Pancreas (tissue), 10 donors: ENCODE data around the gene TFEB. TPM values are rescaled to one million over a fixed set of nuclear protein-coding genes. Genes with fewer than 3 reads are reported as not detected.

Experiments
- ATAC-seq, 4 donors: fragments of 200-7000 bp; cut with Tn5 transposase; one replicate each; pipeline versions ENCODE4 v1.8.0 to v1.9.1; 2020; ENCODE audit warnings: mild to moderate bottlenecking in 4 of 4, moderate library complexity in 4 of 4
- DNase-seq, 6 donors: peaks; one replicate each; pipeline ENCODE4 v3.0.0-alpha.2; 2020
- FAIRE-seq: peaks from 2 replicates; lab custom pipeline; 2012; peaks lifted over from hg19 to GRCh38; lab: Jason Lieb, UNC
- H3K27ac ChIP-seq, 4 donors: fragments of 200-600 bp; sonication (generic); 1 replicate in 3 of 4; 2 replicates in 1 of 4; pipeline versions ENCODE4 v1.5.0 to v1.8.0; 2020
- H3K27me3 ChIP-seq, 4 donors: fragments of 200-600 bp; one replicate each; pipeline ENCODE4 v1.8.0; 2021
- H3K36me3 ChIP-seq, 3 donors: fragments of 200-600 bp; sonication (generic) in 1 of 3; one replicate each; pipeline versions ENCODE4 v1.5.0 to v1.8.0; 2020 to 2021
- H3K4me1 ChIP-seq, 3 donors: fragments of 200-600 bp; one replicate each; pipeline ENCODE4 v1.8.0; 2021
- H3K4me3 ChIP-seq, 4 donors: fragments of 200-600 bp; sonication (generic) in 2 of 4; one replicate each; pipeline versions ENCODE4 v1.5.0 to v1.8.0; 2020 to 2021
- H3K9me3 ChIP-seq, 4 donors: fragments of 200-600 bp; one replicate each; pipeline ENCODE4 v1.8.0; 2021
- CTCF ChIP-seq, 4 donors: fragments of 200-600 bp; sonication (generic) in 3 of 4; IDR thresholded peaks; one replicate each; pipeline versions ENCODE4 v1.5.0 to v1.8.0; 2021; ENCODE audit warnings: antibody characterized with exemption in 4 of 4
- WGBS, 2 donors: extraction: QIAGEN DNeasy Blood & Tissue Kit; methylation state at CpG; one replicate each; pipeline ENCODE4 v1.1.7; 2013; 5-methylcytosine and 5-hydroxymethylcytosine counted together
- intact Hi-C, 3 donors: fragments of 100-400 bp; cut with DNase I; formaldehyde crosslinking; loops; one replicate each; pipeline versions ENCODE4 v1.11.1 to v1.14.2; 2022
- polyA plus RNA-seq, 2 donors: library from polyadenylated mRNA; stranded (reverse); fragments of 200-250 nt; gene quantifications; one replicate each; pipeline ENCODE4 v1.2.3, GENCODE V29; 2013
- total RNA-seq, 6 donors: library from RNA; stranded (reverse); fragmentation: NEBNext Ultra II Directional in 4 of 6; extraction: Animal tissue kit (Norgen Biotek cat#: 25700) in 4 of 6; gene quantifications; one replicate each; pipeline versions ENCODE4 v1.2.1 to v1.2.4, GENCODE V29; 2021 to 2023
- donor health status: healthy with polysubstance abuse.
- donor health status: DM: no; HTN: no; CAD: no; lungs with moderate emphysema.
- donor health status: DM: no; HTN: no; CAD: no.
- donor health status: control.
- donor health status: control.
- donor health status: Bipolar disorder and iron deficiency.
- donor health status: DM: yes; HTN: yes; CAD: no.
- donor health status: DM: no; HTN: no; CAD: no.
- donor health status: DM: no; HTN: no; CAD: no.
- donor health status: DM: yes; HTN: yes; CAD: no.

Gene TFEB
- total and polyA plus RNA-seq, 8 donors = 6.5 to 49.4 (median 11.6) TPM

- ATAC-seq = no peak
- intact Hi-C loops = no loop called here
- no peak overlapping the region for H3K27ac ChIP-seq
- H3K4me3 ChIP-seq = no peak overlapping the region
- DNase-seq = no peak
- no peak for FAIRE-seq
- 91 to 96% methylated on average over 9 of the region's 9 CpGs for WGBS, 2 donors
- H3K27me3 ChIP-seq = peaks cover 0 to 14% (median 0%) of the 10 kb centered on the region in 4 donors
- no peaks in the 10 kb centered on the region for H3K36me3 ChIP-seq
- no peak for TF ChIP-seq CTCF (IDR thresholded peaks at IDR 0.05)
- no peaks in the 10 kb centered on the region for H3K9me3 ChIP-seq
- H3K4me1 ChIP-seq = peaks cover 3 to 5% (median 5%) of the 10 kb centered on the region in 3 donors
Measured at GRCh38 chr6:41641352-41641925, 94.0 kb downstream of the TFEB start.

- H3K9me3 ChIP-seq = no peaks in the 10 kb centered on the region
- intact Hi-C loops = no loop called here
- no peak for TF ChIP-seq CTCF (IDR thresholded peaks at IDR 0.05)
- ATAC-seq (no peak), DNase-seq (no peak), FAIRE-seq (no peak)
- 87 to 96% methylated on average over 7 of the region's 7 CpGs for WGBS, 2 donors
- H3K27me3 ChIP-seq = peaks cover 0 to 14% (median 0%) of the 10 kb centered on the region in 4 donors
- no peak overlapping the region for H3K27ac ChIP-seq
- no peaks in the 10 kb centered on the region for H3K36me3 ChIP-seq
- H3K4me3 ChIP-seq = no peak overlapping the region
- H3K4me1 ChIP-seq = peaks cover 3 to 5% (median 5%) of the 10 kb centered on the region in 3 donors
Measured at GRCh38 chr6:41640426-41640825, 95.0 kb downstream of the TFEB start.

GRCh38 chr6:41639809-41640371 lies 95.5 kb downstream of the TFEB start:
- Histone ChIP-seq H3K27ac (no peak overlapping the region), H3K4me3 (no peak overlapping the region), H3K4me1 (peaks cover 3 to 5% (median 5%) of the 10 kb centered on the region in 3 donors), H3K27me3 (peaks cover 0 to 14% (median 0%) of the 10 kb centered on the region in 4 donors), H3K9me3 (no peaks in the 10 kb centered on the region), H3K36me3 (no peaks in the 10 kb centered on the region)
- FAIRE-seq (no peak), DNase-seq (no peak), ATAC-seq (no peak)
- intact Hi-C loops = no loop called here
- WGBS, 2 donors = 85 to 93% methylated on average over 5 to 8 of the region's 8 CpGs
- no peak for TF ChIP-seq CTCF (IDR thresholded peaks at IDR 0.05)

- Histone ChIP-seq H3K4me1 (peaks cover 3 to 5% (median 5%) of the 10 kb centered on the region in 3 donors), H3K4me3 (peak overlapping the region in 2 of 4 donors; percentile 29 to 44), H3K27me3 (peaks cover 0 to 14% (median 0%) of the 10 kb centered on the region in 4 donors), H3K9me3 (no peaks in the 10 kb centered on the region), H3K36me3 (no peaks in the 10 kb centered on the region), H3K27ac (no peak overlapping the region)
- intact Hi-C loops = no loop called here
- FAIRE-seq = no peak
- ATAC-seq = peak in 3 of 4 donors; percentile 14 to 21 (median 21)
- no peak for DNase-seq
- WGBS, 2 donors = 45 to 47% methylated on average over 40 of the region's 40 CpGs
- no peak for TF ChIP-seq CTCF (IDR thresholded peaks at IDR 0.05)
Measured at GRCh38 chr6:41638935-41639808, 96.2 kb downstream of the TFEB start.
